GM12878 (cell line): ENCODE data around the gene TRIM46. TPM values are rescaled to one million over a fixed set of nuclear protein-coding genes. Genes with fewer than 3 reads are reported as not detected.

Experiments used
- ATAC-seq: fragments of 200-7000 bp; cut with Tn5 transposase; 3 replicates; pipeline ENCODE4 v1.9.1; 2020; ENCODE audit warnings: mild to moderate bottlenecking, moderate library complexity
- BruUV-seq: library from RNA; stranded (reverse); fragments of 400-500 nt; replicated peaks from 2 replicates; lab custom pipeline; 2021; lab: Mats Ljungman, UMichigan
- CTCF ChIA-PET: fragments of 300-600 bp; sonication (Branson Sonifier 250); formaldehyde crosslinking; extraction: SDS; loops from one replicate; lab custom pipeline; 2021; ENCODE audit warnings: inconsistent platforms; lab: Yijun Ruan, JAX
- POLR2A ChIA-PET: fragments of 350-600 bp; formaldehyde crosslinking; extraction: SDS; loops from one replicate; lab custom pipeline; 2021; ENCODE audit warnings: inconsistent platforms; lab: Charles Lee
- RAD21 ChIA-PET: fragments of 300-600 bp; sonication (Branson Sonifier 250); formaldehyde crosslinking; loops from one replicate; lab custom pipeline; 2023; ENCODE audit warnings: antibody characterized with exemption; ENCODE audit not compliant: unreplicated experiment; lab: Charles Lee
- SMC1A ChIA-PET: fragments of 300-600 bp; sonication (Branson Sonifier 250); formaldehyde crosslinking; loops from one replicate; lab custom pipeline; 2023; ENCODE audit not compliant: unreplicated experiment, uncharacterized antibody; lab: Charles Lee
- DNase-seq: peaks from one replicate; pipeline ENCODE4 v3.0.0-alpha.2; 2011; ENCODE audit warnings: low read depth, low spot score
- FAIRE-seq: peaks from 3 replicates; lab custom pipeline; 2011; peaks lifted over from hg19 to GRCh38; lab: Jason Lieb, UNC
- H2AFZ ChIP-seq: 2 replicates; pipeline ENCODE4 v1.6.0; 2011; ENCODE audit warnings: low read depth, low read length, control low read depth; ENCODE audit not compliant: control insufficient read depth
- H3K27ac ChIP-seq: 2 replicates; pipeline ENCODE4 v1.5.1; 2011; ENCODE audit warnings: control low read depth; ENCODE audit not compliant: control insufficient read depth, insufficient read depth
- H3K27me3 ChIP-seq, 2 experiments: replicated peaks in 1 of 2; 2 replicates each; pipeline versions ENCODE4 v1.6.0 to v1.6.1; 2011; ENCODE audit warnings: low read length in 1 of 2; ENCODE audit not compliant: control insufficient read depth in 2 of 2, insufficient read depth in 2 of 2
- H3K36me3 ChIP-seq, 2 experiments: 2 replicates each; pipeline ENCODE4 v1.5.1; 2011; ENCODE audit warnings: low read length in 1 of 2; ENCODE audit not compliant: control insufficient read depth in 2 of 2, insufficient read depth in 2 of 2
- H3K4me1 ChIP-seq: 2 replicates; pipeline ENCODE4 v1.6.1; 2011; ENCODE audit warnings: mild to moderate bottlenecking, low read length, moderate library complexity, mixed read lengths; ENCODE audit not compliant: control insufficient read depth, insufficient read depth
- H3K4me2 ChIP-seq: 2 replicates; pipeline ENCODE4 v1.6.0; 2011; ENCODE audit warnings: control low read depth; ENCODE audit not compliant: control insufficient read depth, insufficient read depth
- H3K4me3 ChIP-seq: fragments of 200-600 bp; sonication (generic); 2 replicates; pipeline ENCODE4 v1.5.1; 2016
- H3K79me2 ChIP-seq: 2 replicates; pipeline ENCODE4 v1.6.0; 2011; ENCODE audit warnings: low read length; ENCODE audit not compliant: control insufficient read depth, insufficient read depth
- H3K9ac ChIP-seq: 2 replicates; pipeline ENCODE4 v1.8.0; 2011; ENCODE audit warnings: low read length, control low read depth, mixed read lengths; ENCODE audit not compliant: control insufficient read depth, insufficient read depth
- H3K9me3 ChIP-seq: replicated peaks from 3 replicates; pipeline ENCODE4 v1.5.1; 2011; ENCODE audit warnings: mild to moderate bottlenecking, low read length; ENCODE audit not compliant: control insufficient read depth, insufficient read depth
- H4K20me1 ChIP-seq: 2 replicates; pipeline ENCODE4 v1.6.0; 2011; ENCODE audit not compliant: control insufficient read depth, insufficient read depth
- ATF7 ChIP-seq: fragments of 450-650 bp; IDR thresholded peaks from 2 replicates; pipeline ENCODE4 v1.6.1; 2016; ENCODE audit warnings: low read depth, mild to moderate bottlenecking
- BMI1 ChIP-seq: fragments of 450-650 bp; IDR thresholded peaks from 2 replicates; pipeline ENCODE4 v1.6.1; 2016; ENCODE audit warnings: mild to moderate bottlenecking, moderate library complexity, borderline replicate concordance
- BRCA1 ChIP-seq: IDR thresholded peaks from 2 replicates; pipeline ENCODE4 v1.6.1; 2011; ENCODE audit warnings: low read depth, low read length, improper control_type of control experiment
- EED ChIP-seq: sonication (generic); IDR thresholded peaks from 2 replicates; pipeline ENCODE4 v1.6.1; 2016; ENCODE audit warnings: antibody characterized with exemption, low read depth
- ETV6 ChIP-seq, 2 experiments: fragments of 450-650 bp in 1 of 2; IDR thresholded peaks in 1 of 2; conservative IDR thresholded peaks in 1 of 2; 2 replicates each; pipeline ENCODE4 v1.6.1; 2014; ENCODE audit warnings: antibody characterized with exemption in 1 of 2, borderline replicate concordance in 1 of 2, low read depth in 1 of 2, mild to moderate bottlenecking in 1 of 2, moderate library complexity in 1 of 2
- IRF4 ChIP-seq: IDR thresholded peaks from 2 replicates; pipeline ENCODE4 v1.6.1; 2011; ENCODE audit warnings: low read depth, low read length
- NR2C1 ChIP-seq: fragments of 450-650 bp; IDR thresholded peaks from 2 replicates; pipeline ENCODE4 v1.6.1; 2017; ENCODE audit warnings: antibody characterized with exemption, mild to moderate bottlenecking, moderate library complexity
- STAT3 ChIP-seq: IDR thresholded peaks from 2 replicates; pipeline ENCODE4 v1.6.1; 2011; ENCODE audit warnings: low read depth, low read length, improper control_type of control experiment
- ZNF24 ChIP-seq: fragments of 450-650 bp; IDR thresholded peaks from 2 replicates; pipeline ENCODE4 v1.6.1; 2017; ENCODE audit warnings: antibody characterized with exemption, mild to moderate bottlenecking
- ZNF274 ChIP-seq: IDR thresholded peaks from one replicate; pipeline ENCODE4 v1.8.0; 2011; ENCODE audit not compliant: insufficient read length, insufficient read depth
- WGBS: methylation state at CpG from one replicate; pipeline ENCODE4 v1.1.6; 2016; ENCODE audit warnings: low lambda C conversion rate; ENCODE audit not compliant: insufficient replicate concordance, insufficient coverage; ENCODE audit errors: missing lambda C conversion rate; 5-methylcytosine and 5-hydroxymethylcytosine counted together
- in situ Hi-C: fragments of 300-500 bp; cut with MboI; formaldehyde crosslinking; loops from 9 replicates; pipeline ENCODE4 v1.14.3; 2018; ENCODE audit warnings: mixed read lengths
- intact Hi-C: fragments of 100-400 bp; cut with micrococcal nuclease; formaldehyde crosslinking; loops from one replicate; pipeline ENCODE4 v1.14.2; 2022; ENCODE audit not compliant: unreplicated experiment
- polyA plus RNA-seq, 11 experiments: library from polyadenylated mRNA; depleted of rRNA in 4 of 11; unstranded in 6 of 11; stranded (reverse) in 5 of 11; fragments of >200 nt; fragmentation: Nextera tagmentation in 4 of 11; fragmentation: Illumina TruSeq in 1 of 11; extraction: Ambion mirVana in 4 of 11; extraction: Trizol in 1 of 11; gene quantifications; 1 replicate in 1 of 11; 2 replicates in 10 of 11; pipeline versions ENCODE4 v1.2.1 to v1.2.3, GENCODE V29; 2011 to 2016; ENCODE audit warnings: inconsistent platforms in 2 of 11, missing spikeins in 2 of 11, low read depth in 1 of 11
- total RNA-seq, 4 experiments: library from RNA; depleted of rRNA in 3 of 4; stranded (reverse); fragments of >200 nt in 3 of 4; fragmentation: Illumina TruSeq in 1 of 4; extraction: Trizol in 1 of 4; gene quantifications; 2 replicates each; pipeline versions ENCODE4 v1.2.1 to v1.2.3, GENCODE V29; 2013 to 2021
- TF ChIP-seq, protein P1 (sequence below): IDR thresholded peaks from 2 replicates; pipeline ENCODE4 v1.6.1; 2012; ENCODE audit warnings: low read depth, low read length, improper control_type of control experiment
- TF ChIP-seq, protein P2 (sequence below): fragments of 450-650 bp; formaldehyde crosslinking; IDR thresholded peaks from 2 replicates; pipeline ENCODE4 v1.4.0; 2022; ENCODE audit warnings: mild to moderate bottlenecking, moderate library complexity
- TF ChIP-seq, protein P3 (sequence below): IDR thresholded peaks from 2 replicates; pipeline ENCODE4 v1.6.1; 2011; ENCODE audit warnings: borderline replicate concordance, low read depth, mild to moderate bottlenecking, moderate library complexity, low read length; ENCODE audit not compliant: insufficient read depth, poor library complexity, severe bottlenecking
- TF ChIP-seq, protein P4 (sequence below): IDR thresholded peaks from 2 replicates; pipeline ENCODE4 v1.6.1; 2012; ENCODE audit warnings: low read depth, low read length, improper control_type of control experiment

Gene TRIM46
- total and polyA plus RNA-seq, 10 of the 15 experiments (the other 5 are each of a cell fraction or from before 2014, with no cell fraction given), result 0.08 to 3.1 (median 0.97) TPM

DNA sequence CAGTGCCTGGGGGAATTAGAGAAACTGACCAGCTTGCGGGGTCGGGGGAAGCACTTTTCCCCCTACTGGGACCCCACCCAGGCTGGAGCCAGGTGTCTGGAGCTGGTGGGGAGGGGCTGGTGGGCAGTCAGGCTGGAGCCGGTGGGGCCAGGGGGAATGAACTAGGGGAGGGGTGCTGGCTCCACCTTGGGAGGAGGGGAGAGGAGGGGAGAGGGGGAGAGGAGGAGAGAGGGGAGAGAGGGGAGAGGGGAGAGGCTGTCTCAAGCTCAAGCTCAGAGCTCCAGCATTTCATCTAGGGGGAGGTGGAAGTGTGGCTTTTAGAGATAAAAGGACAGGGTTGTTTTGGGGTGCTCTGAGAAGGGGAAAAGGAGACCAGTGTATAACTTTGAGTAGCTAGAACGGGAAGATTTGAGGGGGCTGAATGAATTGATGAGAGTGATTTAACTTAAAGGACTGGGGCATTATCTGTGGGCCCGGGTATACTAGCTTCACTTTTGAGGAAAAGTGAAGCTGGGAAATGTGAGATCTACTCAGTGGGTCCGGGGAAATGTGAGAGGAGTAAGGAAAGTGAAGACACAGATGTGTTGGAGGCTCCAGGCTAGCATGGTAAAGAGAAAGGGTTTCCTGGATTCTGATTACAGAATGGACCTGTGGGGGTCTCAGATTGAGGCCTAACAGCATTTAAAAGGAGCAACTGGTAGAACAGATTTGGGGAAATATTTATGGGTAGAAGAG lies 43.2 kb upstream of the TRIM46 start:
- no peaks in the 10 kb centered on the region for H3K9me3 ChIP-seq
- ChIA-PET CTCF (interaction anchor here (0.5 to 2.2 kb wide), 9 partner anchors 37 to 801 kb away, joined by 3 to 9 read pairs (median 3); partner anchors contain the start of gene KRTCAP2), RAD21 (no interaction called here), SMC1A (interaction anchor here (1.2 to 1.5 kb wide), 3 partner anchors 25 to 42 kb away, joined by 3 to 5 read pairs (median 4); no protein-coding TSS in a partner anchor), POLR2A (interaction anchor here (0.5 to 1.5 kb wide), 3 partner anchors 8 to 35 kb away, joined by 3 to 4 read pairs (median 3); no protein-coding TSS in a partner anchor)
- H3K27ac ChIP-seq, result no peak overlapping the region
- peaks cover 14% of the 10 kb centered on the region for H3K4me1 ChIP-seq
- no peak overlapping the region for H3K4me3 ChIP-seq
- H3K27me3 ChIP-seq, result peaks cover 14 to 22% of the 10 kb centered on the region in 2 experiments
- intact Hi-C loops (no loop called here), in situ Hi-C loops (no loop called here)
- no peak overlapping the region for H2AFZ ChIP-seq
- WGBS, result 38% methylated on average over 5 of the region's 6 CpGs
- BruUV-seq, result no TSS peak
- DNase-seq (no peak), ATAC-seq (no peak), FAIRE-seq (no peak)
- no peaks in the 10 kb centered on the region; the same call in 1 of the 2 replicates for H3K79me2 ChIP-seq
- no peaks in the 10 kb centered on the region for H4K20me1 ChIP-seq
- no peak overlapping the region for H3K9ac ChIP-seq
- no peak overlapping the region for H3K4me2 ChIP-seq
- no peaks in the 10 kb centered on the region for H3K36me3 ChIP-seq
- TF ChIP-seq, protein P1, sequence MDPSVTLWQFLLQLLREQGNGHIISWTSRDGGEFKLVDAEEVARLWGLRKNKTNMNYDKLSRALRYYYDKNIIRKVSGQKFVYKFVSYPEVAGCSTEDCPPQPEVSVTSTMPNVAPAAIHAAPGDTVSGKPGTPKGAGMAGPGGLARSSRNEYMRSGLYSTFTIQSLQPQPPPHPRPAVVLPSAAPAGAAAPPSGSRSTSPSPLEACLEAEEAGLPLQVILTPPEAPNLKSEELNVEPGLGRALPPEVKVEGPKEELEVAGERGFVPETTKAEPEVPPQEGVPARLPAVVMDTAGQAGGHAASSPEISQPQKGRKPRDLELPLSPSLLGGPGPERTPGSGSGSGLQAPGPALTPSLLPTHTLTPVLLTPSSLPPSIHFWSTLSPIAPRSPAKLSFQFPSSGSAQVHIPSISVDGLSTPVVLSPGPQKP, result no peak
- no peak for TF ChIP-seq IRF4
- TF ChIP-seq BRCA1, result no peak
- TF ChIP-seq, protein P2, sequence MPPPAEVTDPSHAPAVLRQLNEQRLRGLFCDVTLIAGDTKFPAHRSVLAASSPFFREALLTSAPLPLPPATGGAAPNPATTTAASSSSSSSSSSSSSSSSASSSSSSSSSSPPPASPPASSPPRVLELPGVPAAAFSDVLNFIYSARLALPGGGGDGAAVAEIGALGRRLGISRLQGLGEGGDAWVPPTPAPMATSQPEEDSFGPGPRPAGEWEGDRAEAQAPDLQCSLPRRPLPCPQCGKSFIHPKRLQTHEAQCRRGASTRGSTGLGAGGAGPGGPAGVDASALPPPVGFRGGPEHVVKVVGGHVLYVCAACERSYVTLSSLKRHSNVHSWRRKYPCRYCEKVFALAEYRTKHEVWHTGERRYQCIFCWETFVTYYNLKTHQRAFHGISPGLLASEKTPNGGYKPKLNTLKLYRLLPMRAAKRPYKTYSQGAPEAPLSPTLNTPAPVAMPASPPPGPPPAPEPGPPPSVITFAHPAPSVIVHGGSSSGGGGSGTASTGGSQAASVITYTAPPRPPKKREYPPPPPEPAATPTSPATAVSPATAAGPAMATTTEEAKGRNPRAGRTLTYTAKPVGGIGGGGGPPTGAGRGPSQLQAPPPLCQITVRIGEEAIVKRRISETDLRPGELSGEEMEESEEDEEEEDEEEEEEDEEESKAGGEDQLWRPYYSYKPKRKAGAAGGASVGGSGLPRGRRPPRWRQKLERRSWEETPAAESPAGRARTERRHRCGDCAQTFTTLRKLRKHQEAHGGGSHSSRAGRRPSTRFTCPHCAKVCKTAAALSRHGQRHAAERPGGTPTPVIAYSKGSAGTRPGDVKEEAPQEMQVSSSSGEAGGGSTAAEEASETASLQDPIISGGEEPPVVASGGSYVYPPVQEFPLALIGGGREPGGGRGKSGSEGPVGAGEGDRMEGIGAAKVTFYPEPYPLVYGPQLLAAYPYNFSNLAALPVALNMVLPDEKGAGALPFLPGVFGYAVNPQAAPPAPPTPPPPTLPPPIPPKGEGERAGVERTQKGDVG, result no peak
- TF ChIP-seq, protein P3, sequence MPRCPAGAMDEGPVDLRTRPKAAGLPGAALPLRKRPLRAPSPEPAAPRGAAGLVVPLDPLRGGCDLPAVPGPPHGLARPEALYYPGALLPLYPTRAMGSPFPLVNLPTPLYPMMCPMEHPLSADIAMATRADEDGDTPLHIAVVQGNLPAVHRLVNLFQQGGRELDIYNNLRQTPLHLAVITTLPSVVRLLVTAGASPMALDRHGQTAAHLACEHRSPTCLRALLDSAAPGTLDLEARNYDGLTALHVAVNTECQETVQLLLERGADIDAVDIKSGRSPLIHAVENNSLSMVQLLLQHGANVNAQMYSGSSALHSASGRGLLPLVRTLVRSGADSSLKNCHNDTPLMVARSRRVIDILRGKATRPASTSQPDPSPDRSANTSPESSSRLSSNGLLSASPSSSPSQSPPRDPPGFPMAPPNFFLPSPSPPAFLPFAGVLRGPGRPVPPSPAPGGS, result no peak
- TF ChIP-seq EED, result no peak
- no peak for TF ChIP-seq ETV6 (conservative IDR thresholded peaks at IDR 0.05 in 1 of 2, IDR thresholded peaks at IDR 0.05 in 1 of 2; ENCODE audit: borderline replicate concordance in 1 of 2, low read depth in 1 of 2)
- no peak for TF ChIP-seq BMI1
- no peak for TF ChIP-seq ZNF274
- no peak for TF ChIP-seq ATF7
- TF ChIP-seq ZNF24, result no peak
- no peak for TF ChIP-seq NR2C1
- no peak for TF ChIP-seq STAT3
- TF ChIP-seq, protein P4, sequence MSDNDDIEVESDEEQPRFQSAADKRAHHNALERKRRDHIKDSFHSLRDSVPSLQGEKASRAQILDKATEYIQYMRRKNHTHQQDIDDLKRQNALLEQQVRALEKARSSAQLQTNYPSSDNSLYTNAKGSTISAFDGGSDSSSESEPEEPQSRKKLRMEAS, result no peak
